8988T (cell line): Measurements from ENCODE around the gene CBX2.

Experiments used
- DNase-seq: peaks from one replicate; pipeline ENCODE4 v3.0.0; 2011

CBX2 gene

GRCh38 chr17:79777894-79778503 lies at the start of gene CBX2:
Gene CBX2, plus strand, starts transcription at chr17:79778148. Its CDS starts 88 bp downstream, at chr17:79778236.
- peak; percentile 95 for DNase-seq

- DNase-seq, result peak; percentile 73
Measured at GRCh38 chr17:79728169-79728907, 49.6 kb upstream of the CBX2 start.

- no peak for DNase-seq
Measured at GRCh38 chr17:79728908-79729471, 49.0 kb upstream of the CBX2 start.

- no peak for DNase-seq
Measured at GRCh38 chr17:79729761-79730160, 48.2 kb upstream of the CBX2 start.

GRCh38 chr17:79730437-79730768 lies 47.5 kb upstream of the CBX2 start:
- no peak for DNase-seq

- DNase-seq, result no peak
Measured at GRCh38 chr17:79730769-79731483, 47.0 kb upstream of the CBX2 start, which contains the start of gene ENPP7. Gene ENPP7, plus strand, starts transcription at chr17:79730943. Its CDS starts 197 bp downstream, at chr17:79731140.

- DNase-seq, result no peak
Measured at GRCh38 chr17:79732254-79732653, 45.7 kb upstream of the CBX2 start.

GRCh38 chr17:79732804-79733691 lies 44.9 kb upstream of the CBX2 start:
- DNase-seq, result no peak

GRCh38 chr17:79733692-79734070 lies 44.3 kb upstream of the CBX2 start:
- DNase-seq, result no peak

- no peak for DNase-seq
Measured at GRCh38 chr17:79735096-79735495, 42.9 kb upstream of the CBX2 start.

GRCh38 chr17:79737046-79737921 lies 40.7 kb upstream of the CBX2 start:
- DNase-seq, result no peak

- no peak for DNase-seq
Measured at GRCh38 chr17:79737922-79738578, 39.9 kb upstream of the CBX2 start.

- no peak for DNase-seq
Measured at GRCh38 chr17:79738643-79739042, 39.3 kb upstream of the CBX2 start.

GRCh38 chr17:79739148-79740062 lies 38.5 kb upstream of the CBX2 start:
- no peak for DNase-seq

- DNase-seq, result no peak
Measured at GRCh38 chr17:79740413-79740812, 37.5 kb upstream of the CBX2 start.

GRCh38 chr17:79741401-79741750 lies 36.6 kb upstream of the CBX2 start:
- no peak for DNase-seq

- DNase-seq, result peak; percentile 88
Measured at GRCh38 chr17:79741751-79742588, 36.0 kb upstream of the CBX2 start.

GRCh38 chr17:79742589-79742918 lies 35.4 kb upstream of the CBX2 start:
- DNase-seq, result no peak

GRCh38 chr17:79742951-79743476 lies 34.9 kb upstream of the CBX2 start:
- DNase-seq, result no peak
